ENCODE measurements around the gene GPN2.
A peak's percentile ranks its signal among the peaks of the same experiment; 100 is the strongest.
"Not testable (repeated sequence)": the region's sequence is repeated elsewhere in the genome, so short reads cannot be mapped to it uniquely, and the experiment has no call there.

Gene GPN2

DNA sequence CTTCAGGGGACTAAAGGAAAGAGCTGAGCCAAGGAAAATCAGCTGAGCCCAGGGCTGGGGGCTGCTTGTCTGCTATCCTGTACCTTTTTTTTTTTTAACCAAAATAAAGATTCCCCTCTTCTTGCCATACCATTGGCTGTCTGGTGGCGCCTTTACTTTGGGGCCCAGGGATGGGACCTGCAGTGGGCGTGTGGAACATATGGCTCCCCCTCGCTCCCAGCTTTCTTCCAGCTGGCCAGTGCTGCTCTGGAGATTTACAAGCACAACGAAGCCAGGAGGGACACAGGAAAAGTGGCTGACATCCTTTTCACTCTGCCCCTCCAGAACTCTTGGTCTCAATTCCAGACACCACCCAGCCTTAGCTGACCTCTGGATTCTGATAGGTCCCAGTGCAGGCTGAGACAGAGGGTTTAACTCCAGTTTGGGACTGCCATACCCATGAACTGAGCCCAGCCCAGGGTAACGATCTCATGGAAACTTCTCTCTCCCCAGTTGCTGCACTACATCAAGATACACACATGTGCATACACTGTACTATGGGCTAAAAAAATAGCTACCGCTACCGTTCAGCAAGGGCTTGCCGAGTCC is 32.5 kb downstream of the GPN2 start:
- DNase-seq (ENCODE audit: low spot score), result no peak

DNA sequence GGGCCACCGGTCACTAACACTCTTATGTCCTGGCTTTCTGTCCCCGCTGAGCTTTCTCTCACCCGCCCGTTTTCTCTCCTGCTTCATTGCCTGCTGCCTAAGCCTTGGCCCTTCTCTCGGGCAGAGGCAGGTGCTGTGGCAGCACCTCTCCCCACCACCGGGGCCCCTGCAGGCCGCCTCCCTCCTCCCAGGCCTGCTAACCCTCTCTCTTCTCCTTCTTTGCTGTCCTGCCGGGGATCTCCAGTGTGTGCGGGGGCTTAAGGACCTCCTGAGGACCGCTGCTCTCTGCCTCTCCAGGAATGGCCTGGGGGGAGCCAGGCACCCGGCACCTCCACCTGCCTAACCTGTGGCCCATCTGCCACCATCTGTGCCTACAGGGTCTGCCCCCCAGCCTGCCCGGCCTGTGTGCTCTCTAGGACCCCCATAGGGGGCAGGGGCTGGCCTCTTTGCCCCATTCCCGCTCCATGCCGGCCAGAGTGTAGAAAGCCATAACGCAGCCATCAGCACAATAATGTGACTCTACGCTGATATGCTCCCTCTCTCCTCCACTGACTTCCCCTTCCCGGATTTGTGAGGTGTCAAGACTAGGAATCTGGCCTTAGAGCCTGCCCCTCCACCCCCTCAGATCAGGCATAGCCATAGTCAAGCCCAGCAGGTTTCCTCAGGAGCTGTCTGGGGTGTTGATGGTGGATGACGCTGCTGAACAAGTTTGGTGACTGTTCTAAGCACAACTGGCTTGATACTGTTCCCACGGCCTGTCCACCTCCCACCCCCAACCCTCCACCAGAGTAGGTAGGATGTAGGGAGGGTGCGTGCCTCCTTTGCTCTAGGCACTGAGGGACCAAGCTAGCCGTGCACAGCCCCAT is 33.2 kb downstream of the GPN2 start:
- no peak for DNase-seq (ENCODE audit: low spot score)

DNA sequence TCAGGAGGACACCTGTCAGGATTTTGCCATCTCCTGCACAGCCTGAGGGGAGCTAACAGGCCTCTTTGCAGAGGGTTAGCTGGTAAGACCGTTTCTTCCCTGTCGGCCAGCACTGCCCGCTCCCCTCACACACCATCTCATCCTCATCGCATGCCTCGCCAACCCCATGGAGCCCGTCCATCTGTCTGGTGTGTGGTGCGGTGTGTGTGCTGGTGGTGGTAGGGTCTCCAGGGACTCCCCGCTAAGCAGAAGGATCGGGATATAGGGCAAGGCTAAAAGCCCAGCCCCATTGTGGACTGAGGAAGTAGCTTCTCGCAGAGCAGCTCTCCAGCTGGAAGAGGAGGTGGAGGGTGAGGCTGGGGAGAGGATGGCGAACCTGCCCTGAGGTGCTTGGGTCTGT is 33.9 kb downstream of the GPN2 start:
- no peak for DNase-seq (ENCODE audit: low spot score)

DNA sequence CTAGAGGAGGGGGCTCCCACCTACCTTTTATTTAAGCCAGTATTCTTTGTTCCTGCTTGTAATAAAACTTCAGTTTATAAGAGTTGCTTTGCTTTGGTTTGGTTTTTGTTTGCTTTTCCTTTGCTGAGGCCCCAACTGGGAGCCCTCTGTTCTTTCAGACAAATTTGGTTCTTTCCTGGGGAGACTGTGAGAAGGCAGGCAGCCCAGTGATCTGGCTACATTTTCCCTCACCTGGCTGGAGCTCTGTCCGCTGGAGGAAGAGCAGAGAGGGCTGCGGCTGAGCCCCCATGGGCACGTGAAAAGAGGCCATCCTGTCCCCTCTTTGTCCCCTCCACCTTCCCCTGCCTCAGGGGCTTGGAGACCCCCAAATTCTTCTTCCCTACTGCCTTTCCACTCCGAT is 34.4 kb downstream of the GPN2 start:
- no peak for DNase-seq (ENCODE audit: low spot score)

DNA sequence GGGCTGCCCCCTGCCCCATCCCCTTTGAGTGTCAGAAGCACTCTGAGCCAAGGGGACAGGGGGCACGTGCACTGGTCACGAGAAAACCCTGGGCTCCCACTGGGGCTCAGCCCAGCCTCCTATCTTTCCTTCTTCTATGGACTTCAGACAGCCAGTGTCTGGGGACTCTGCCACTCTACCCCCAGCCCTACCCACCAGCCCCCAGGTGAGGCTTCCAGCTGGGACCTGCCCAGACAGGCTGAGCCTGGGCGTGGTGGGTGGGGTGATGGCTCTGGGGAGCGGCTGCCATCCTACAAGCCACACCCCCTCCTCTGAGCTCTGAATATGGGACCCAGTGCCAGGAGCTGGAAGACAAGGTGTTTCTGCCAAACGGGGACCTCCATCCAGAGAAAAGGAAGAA is 35.2 kb downstream of the GPN2 start:
- DNase-seq (ENCODE audit: low spot score), result peak; percentile 72

DNA sequence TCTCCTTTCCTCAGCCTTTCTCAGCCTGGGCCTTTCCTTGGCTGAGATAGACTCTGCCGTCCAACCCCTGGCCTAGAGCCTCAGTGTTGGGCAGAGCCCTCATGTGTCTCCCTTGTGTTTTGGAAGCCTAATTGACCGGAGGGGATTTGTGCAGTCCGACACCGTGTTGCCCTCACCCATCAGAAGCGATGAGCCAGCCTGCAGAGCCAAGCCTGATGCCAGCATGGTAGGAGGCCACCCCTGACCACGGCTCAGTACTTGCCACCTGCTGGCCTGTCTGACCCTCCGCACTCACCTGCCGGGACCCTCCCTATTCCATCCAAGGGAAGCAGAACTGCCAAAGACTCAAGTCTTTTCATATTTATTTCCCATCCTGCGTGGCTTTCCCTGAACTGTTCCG is 36.5 kb downstream of the GPN2 start:
- DNase-seq (ENCODE audit: low spot score), result no peak

DNA sequence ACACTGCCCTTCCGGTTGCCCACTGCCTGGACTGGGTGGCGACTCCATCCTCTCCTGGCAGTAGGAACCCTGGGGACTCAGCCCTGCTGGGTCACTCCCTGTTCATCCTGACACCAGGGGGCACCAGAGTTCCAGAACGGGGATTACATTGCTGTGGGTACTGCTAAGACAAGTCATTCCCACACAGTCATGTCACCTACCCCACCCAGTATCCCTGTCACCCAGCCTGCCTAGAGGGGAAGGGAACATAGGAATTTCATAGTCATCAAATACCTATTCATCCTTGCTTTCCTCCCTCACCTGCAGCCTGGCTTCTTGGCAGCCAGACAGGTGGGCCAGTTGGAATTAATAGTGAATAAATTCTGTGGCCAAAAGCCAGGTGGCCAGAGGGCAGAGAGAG is 36.9 kb downstream of the GPN2 start:
- DNase-seq (ENCODE audit: low spot score), result peak; percentile 94

DNA sequence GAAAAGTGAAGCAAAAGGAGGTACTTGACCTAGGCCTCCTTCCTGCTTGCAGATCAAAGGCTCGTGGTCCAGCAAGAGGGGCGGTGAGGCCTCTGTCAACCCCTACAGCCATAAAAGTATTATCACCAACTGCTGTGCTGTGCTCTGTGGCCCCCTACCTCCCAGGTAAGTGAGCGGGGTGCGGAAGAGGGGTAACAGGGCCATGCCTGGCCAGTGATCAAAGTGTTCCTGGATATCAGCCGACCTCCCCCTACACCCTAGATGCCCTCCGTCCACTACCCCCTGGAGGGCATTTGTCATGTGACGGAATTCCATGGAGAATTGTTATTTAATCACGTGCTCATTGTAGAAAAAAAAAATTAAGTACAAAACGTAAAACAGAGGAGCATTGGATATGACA is 37.4 kb downstream of the GPN2 start:
- no peak for DNase-seq (ENCODE audit: low spot score)

DNA sequence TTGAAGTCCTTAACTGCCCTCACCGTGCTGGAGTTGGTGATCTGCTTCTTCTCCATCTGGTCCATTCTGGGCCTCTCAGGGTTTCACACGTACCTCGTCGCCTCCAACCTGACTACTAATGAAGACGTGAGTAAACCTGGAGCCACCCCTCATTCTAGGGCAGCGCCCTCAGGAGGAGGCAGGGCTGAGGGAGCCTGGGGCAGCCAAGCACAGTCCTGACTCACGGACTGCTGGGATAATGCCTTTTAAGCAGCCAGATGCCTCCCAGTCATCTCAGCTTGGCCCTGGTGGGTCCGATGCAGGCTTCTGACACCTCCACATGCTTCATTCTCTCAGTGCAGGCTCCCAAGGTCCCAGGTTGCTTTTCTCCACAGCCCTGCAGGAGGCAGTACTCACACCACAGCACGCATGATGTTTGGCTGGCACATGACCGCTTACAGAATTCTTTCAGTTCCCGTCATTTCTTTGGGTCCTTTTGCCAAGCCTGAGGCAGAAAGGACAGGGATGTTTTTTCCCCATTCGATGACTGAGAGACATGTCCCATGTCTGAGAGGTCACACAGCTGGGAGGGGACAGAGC is 38.9 kb downstream of the GPN2 start:
- no peak for DNase-seq (ENCODE audit: low spot score)

DNA sequence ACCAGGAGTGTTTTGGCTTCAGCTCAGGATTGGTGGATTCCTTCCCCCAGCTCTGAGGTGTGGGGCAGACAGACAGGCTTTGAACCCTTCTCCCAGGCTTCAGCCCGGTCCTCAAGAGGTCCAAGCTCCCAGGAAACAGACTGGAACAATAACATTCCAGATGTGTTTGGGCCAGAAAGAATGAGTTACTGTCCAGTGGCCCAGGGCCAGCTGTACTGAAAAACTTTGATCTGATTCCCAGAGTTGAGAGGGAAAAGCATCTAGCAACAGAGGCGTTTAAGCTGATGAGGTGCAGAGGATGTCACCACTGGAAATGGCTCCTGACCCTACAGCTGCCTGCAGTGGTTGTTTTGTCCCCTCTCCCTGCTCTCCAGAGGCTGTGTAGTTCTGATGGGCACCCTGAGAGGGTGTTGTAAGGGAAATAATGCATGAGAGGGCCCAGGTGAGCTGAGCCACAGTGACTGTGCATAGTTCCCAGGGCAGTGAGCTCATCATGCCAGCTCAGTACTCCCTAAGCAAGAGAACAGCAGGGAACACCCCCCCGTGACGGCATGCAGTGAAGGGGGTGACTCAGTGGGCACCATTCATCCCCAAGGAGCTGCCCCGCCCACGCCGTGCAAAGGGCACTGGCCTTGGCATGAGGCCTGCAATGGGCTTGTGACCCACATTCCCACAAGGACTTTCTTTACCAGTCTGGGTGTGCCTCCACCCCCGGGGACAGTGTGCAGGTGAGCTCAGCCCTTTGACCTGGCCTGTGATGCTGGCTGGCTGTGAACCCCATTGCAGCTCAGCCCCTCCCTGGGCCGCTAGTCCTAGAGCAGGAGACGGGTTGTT is 40.9 kb downstream of the GPN2 start:
- no peak for DNase-seq (ENCODE audit: low spot score)

DNA sequence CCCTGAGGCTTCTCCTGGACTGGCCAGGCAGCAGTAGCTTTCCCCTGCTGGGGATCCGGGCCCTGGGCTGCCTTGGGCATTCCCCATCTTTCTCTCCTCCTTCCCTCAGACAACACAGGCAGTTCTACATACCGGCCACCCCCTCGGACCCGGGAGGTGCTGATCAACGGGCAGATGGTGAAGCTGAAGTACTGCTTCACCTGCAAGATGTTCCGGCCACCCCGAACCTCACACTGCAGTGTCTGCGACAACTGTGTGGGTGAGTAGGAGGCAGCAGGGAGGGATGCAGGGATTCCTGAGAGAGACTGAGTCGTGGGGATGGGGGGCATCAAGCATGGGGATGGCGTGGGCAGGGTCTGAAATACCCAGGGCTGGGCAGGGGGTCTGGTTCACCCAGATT is 41.6 kb downstream of the GPN2 start:
- no peak for DNase-seq (ENCODE audit: low spot score)

DNA sequence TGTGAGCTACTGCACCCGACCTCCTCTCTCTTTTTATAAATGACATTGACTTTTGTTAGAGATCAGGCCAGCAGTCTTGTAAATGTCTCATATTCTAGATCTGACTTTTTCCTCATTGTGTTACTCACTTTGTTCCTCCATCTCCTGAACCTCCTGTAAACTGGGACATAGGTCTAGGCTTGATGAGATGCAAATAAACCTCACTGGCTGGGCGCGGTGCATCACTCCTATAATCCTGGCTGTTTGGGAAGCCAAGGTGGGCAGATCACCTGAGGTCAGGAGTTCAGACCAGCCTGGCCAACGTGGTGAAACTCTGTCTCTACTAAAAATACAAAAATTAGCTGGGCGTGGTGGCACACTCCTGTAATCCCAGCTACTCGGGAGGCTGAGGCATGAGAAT is 42.3 kb downstream of the GPN2 start:
- not testable (repeated sequence) for DNase-seq (ENCODE audit: low spot score)

DNA sequence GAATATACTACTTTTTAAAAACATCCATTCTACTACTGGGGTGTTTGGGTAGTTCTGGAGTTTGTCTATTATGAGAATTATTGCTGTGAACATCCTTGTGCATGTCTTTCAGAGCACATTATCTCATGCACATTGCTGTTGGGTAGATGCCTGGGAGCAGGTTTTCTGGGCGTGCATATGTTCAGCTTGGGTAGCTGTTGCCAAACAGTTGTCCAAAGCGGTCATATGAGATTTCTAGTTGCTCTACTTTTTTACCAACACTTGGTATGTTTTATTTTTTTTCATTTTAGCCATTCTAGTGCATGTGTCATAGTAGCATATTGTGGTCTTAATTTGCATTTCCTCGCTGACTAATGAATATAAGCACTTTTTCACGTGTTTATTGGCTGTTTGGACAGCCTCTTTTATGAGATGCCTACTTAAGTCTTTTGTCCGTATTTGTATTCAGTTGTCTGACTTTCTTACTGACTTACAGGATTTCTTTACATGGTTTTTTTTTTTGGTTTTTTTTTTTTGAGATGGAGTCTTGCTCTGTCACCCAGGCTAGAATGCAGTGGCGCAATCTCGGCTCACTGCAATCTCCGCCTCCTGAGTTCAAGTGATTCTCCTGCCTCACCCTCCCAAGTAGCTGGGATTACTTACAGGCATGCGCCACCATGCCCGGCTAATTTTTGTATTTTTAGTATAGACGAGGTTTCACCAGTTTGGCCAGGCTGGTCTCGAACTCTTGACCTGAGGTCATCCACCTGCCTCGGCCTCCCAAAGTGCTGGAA is 45.5 kb downstream of the GPN2 start:
- DNase-seq (ENCODE audit: low spot score), result no peak

DNA sequence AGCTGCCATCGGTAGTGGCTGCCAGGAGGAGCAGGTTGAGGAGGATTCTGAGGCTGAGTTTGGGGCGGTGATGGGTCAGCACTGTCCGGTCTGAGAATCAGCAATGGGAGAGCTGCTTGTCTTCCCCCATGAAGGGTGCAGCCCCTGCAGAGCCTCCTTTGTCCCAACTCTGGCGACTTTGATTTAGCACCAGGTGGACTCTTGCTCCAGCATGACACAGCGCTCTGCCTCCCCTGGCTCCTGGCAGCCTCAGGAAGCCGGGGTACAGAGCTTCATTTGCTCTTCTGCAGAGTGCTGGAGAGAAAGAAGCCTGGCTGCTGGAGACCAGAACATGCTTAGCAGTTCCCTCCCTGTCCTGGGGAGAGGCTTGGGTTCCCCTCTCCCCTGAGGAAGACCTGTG is 50.3 kb downstream of the GPN2 start:
- DNase-seq (ENCODE audit: low spot score), result no peak

DNA sequence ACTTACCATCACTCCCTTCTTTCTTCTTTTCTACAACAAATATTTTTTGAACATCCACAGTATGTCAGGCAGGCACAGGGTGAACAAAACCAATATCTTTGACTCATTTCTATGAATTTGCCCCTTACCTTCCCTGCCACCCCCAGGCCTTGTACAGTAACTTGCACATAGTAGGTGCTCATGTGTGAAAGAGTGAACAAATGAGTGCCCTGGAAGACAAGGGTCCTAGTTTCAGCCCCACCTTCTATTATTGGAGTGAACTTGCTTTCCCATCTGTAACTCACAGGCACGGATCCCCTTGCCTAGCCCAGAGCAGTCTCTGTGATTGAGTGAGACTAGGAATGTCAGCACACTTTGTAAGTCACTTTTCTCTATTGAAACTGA is 50.8 kb downstream of the GPN2 start:
- DNase-seq (ENCODE audit: low spot score), result no peak

DNA sequence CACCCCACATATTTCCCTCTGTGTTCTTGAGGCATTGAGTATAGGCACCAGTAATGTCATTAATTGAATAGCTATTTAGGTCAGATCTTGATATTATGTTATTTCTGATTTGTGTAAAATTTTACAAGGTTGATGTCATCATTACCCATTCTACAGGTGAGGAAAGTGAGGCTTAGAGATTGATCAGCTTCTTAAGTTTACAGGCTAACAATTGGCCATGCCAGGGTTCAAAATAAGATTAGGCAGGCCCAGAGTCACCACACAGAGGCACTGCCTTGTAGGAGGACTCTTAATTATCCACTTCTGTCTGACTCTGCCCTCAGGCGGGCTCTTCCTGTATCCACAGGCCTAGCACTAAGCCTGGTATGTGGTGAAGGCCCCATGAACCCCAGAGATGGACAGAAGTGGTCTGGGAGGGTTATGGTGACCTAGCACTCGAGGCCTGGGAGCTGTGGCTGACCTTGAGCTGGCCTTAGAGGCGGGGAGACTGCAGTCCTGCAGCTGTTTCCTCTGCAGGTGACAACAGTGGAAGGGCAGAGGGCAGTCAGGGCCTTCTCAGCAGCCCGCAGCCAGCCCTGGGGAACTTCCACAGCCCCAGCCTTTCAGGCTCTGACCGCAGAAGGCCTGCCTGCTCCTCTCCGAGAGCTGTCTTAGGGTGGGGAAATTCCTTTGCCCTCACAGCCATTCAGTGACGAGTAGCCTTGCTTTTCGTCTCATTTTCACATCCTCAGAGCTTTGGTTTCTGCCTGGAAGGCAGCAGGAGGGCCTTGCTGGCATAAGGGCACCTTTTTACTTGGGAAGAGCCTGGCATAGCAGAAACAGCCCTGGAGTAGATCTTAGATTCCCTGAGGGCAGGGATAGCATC is 51.4 kb downstream of the GPN2 start:
- DNase-seq (ENCODE audit: low spot score), result no peak

DNA sequence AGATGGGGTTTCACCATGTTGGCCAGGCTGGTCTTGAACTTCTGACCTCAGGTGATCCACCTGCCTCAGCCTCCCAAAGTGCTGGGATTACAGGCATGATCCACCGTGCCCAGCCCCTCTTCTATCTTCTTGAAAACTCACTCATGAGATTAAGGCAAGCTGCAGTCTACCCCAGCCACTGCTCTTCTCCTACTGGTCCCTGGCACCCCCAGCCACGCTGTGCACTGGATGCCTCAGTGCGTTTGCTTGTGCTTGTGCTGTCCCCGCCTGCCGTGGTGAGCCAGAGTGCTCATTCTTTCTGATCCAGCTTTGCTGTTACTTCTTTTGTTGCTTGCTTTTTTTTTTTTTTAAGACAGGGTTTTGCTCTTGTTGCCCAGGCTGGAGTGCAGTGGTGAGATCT is 52.4 kb downstream of the GPN2 start:
- DNase-seq (ENCODE audit: low spot score), result not testable (repeated sequence)

DNA sequence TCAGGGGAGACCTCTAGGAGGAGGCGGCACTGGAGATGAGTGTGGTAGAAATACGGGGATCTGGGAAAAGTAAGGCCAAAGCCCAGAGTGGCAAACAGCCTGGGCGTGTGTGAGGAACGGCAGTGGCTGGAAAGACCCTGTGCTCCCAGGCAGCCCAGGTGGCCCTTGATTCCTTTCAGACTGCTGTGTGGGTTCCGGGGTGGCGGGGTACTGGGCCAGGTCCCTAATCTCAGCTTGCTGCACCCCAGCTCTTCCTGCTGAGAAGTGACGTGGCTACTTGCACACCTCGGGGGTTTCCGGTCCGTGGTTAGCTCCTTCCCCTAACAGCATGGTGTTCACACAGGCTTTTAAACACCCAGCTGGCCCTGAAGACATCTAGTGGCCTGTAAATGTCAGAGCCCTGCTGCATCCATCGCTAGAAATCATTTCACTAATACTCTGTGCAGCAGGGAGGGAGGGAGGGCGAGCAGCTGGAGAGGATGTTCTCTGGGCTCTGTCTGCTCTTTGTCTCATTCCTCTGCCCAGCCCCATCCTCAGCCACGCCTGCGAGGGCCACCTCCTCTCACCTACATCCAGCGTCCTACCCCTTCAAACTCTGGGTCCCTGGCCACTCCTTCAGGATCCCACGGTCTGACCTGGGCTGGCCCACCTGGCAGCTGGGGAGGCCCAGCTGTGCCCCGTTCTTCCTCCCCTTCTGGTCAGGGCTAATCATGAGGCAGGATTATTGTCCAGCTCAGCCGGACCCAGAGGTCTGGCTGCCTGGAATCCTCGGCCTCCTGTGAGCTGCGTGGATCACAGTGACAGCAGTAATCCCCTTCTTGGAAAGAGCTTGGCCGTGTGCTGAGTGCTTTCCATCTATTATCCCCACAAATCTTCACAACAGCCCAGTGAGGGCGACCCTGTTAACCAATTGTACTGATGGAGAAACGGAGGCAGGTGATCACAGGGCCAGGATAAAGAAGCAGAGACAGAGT is 56.4 kb downstream of the GPN2 start:
- no peak for DNase-seq (ENCODE audit: low spot score)

DNA sequence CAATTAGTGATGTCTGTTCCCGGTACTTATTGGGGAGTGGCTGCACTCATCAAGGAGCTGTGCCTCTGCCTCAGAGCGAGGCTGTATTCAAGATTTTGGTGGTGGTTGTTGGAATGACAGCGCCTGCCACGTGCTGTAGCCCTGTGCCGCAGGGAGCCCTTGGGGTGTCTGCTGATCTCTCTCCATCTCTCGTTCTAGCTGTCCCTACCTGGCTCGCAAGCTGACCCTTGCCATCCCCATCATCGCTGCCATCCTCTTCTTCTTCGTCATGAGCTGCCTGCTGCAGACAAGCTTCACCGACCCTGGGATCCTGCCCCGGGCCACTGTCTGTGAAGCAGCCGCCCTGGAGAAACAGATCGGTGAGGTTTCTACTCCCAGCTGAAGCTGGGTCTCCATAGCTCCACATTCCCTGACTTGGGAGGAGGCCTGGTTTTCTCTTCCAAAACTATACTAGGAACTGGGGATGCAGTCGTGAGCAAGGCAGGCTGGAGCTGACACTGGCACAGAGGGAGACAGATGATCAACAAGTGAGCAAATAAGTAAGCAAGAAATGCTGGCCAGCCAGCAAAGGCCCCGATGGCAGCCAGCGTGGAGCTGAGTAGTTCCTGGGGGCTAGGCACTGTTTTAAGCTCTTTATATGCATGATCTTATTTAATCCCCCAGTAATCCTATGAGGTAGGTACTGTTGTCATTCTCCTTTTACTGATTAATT is 57.7 kb downstream of the GPN2 start:
- no peak for DNase-seq (ENCODE audit: low spot score)
